ENCODE data around the gene ZHX3. TPM values are rescaled to one million over a fixed set of nuclear protein-coding genes. Genes with fewer than 3 reads are reported as not detected.

Gene ZHX3
- total and polyA plus RNA-seq, 10 of the 15 experiments (the other 5 are each of a cell fraction or from before 2014, with no cell fraction given) = 1.3 to 14.0 (median 5.0) TPM

GRCh38 chr20:41340327-41341055, 23.0 kb upstream of the ZHX3 start, which contains the start of gene LPIN3:
TSS of gene LPIN3 (plus strand) at chr20:41340821. CDS start at chr20:41345804, 4,983 bp downstream.
- no peaks in the 10 kb centered on the region for H3K36me3 ChIP-seq (ENCODE audit: control insufficient read depth in 2 of 2, insufficient read depth in 2 of 2, low read length in 1 of 2)
- H3K27me3 ChIP-seq (replicated peaks in 1 of 2; ENCODE audit: control insufficient read depth in 2 of 2, insufficient read depth in 2 of 2, low read length in 1 of 2) = no peaks in the 10 kb centered on the region
- H3K9me3 ChIP-seq (replicated peaks; ENCODE audit: control insufficient read depth, insufficient read depth, low read length) = no peaks in the 10 kb centered on the region
- SMC1A ChIA-PET (ENCODE audit: uncharacterized antibody, unreplicated experiment) = interaction anchor here (0.7 to 3.6 kb wide), 15 partner anchors 9 to 377 kb away, joined by 3 to 27 read pairs (median 3); no protein-coding TSS in a partner anchor
- 0 out of 2 replicates have a peak within 1 kb of the TSS, but pooled peaks have one; percentile 21 for H3K9ac ChIP-seq (ENCODE audit: control insufficient read depth, insufficient read depth, low read length)
- RAD21 ChIA-PET (ENCODE audit: unreplicated experiment) = interaction anchor here (0.7 to 1.7 kb wide), 8 partner anchors 18 to 373 kb away, joined by 3 to 8 read pairs (median 5); no protein-coding TSS in a partner anchor
- peak within 1 kb of the TSS; percentile 99 for H3K4me2 ChIP-seq (ENCODE audit: control insufficient read depth, insufficient read depth)
- in situ Hi-C loops (cut with MboI) = loop anchor here (5.0 kb wide), 2 partner anchors 168 to 373 kb away; no protein-coding TSS in a partner anchor
- TF ChIP-seq SP1 (IDR thresholded peaks at IDR 0.05; ENCODE audit: low read depth, low read length) (no peak), MXI1 (IDR thresholded peaks at IDR 0.05; ENCODE audit: low read depth, low read length) (no peak), KDM1A (IDR thresholded peaks at IDR 0.05; ENCODE audit: borderline replicate concordance) (no peak), SPI1 (IDR thresholded peaks at IDR 0.05; ENCODE audit: borderline replicate concordance, insufficient read depth, low read depth, low read length) (0 out of 2 replicates have a peak, but pooled peaks have one; percentile 2), ZBTB4 (CRISPR knock-in tag; IDR thresholded peaks at IDR 0.05) (no peak), SRF (IDR thresholded peaks at IDR 0.05; ENCODE audit: low read depth in 2 of 2, low read length in 2 of 2) (no peak), HDGF (IDR thresholded peaks at IDR 0.05) (no peak), NR2F1 (conservative IDR thresholded peaks at IDR 0.05) (peak; percentile 45; the same call in 1 of the 2 replicates), STAT3 (IDR thresholded peaks at IDR 0.05; ENCODE audit: low read depth, low read length) (no peak), NR2C1 (IDR thresholded peaks at IDR 0.05) (peak; percentile 62)
- TF ChIP-seq, protein P1, sequence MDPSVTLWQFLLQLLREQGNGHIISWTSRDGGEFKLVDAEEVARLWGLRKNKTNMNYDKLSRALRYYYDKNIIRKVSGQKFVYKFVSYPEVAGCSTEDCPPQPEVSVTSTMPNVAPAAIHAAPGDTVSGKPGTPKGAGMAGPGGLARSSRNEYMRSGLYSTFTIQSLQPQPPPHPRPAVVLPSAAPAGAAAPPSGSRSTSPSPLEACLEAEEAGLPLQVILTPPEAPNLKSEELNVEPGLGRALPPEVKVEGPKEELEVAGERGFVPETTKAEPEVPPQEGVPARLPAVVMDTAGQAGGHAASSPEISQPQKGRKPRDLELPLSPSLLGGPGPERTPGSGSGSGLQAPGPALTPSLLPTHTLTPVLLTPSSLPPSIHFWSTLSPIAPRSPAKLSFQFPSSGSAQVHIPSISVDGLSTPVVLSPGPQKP (IDR thresholded peaks at IDR 0.05; ENCODE audit: low read depth, low read length) = no peak
- TF ChIP-seq, protein P2, sequence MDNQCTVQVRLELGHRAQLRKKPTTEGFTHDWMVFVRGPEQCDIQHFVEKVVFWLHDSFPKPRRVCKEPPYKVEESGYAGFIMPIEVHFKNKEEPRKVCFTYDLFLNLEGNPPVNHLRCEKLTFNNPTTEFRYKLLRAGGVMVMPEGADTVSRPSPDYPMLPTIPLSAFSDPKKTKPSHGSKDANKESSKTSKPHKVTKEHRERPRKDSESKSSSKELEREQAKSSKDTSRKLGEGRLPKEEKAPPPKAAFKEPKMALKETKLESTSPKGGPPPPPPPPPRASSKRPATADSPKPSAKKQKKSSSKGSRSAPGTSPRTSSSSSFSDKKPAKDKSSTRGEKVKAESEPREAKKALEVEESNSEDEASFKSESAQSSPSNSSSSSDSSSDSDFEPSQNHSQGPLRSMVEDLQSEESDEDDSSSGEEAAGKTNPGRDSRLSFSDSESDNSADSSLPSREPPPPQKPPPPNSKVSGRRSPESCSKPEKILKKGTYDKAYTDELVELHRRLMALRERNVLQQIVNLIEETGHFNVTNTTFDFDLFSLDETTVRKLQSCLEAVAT (IDR thresholded peaks at IDR 0.05) = 0 out of 2 replicates have a peak, but pooled peaks have one; percentile 6
- no TSS peak for BruUV-seq (replicated peaks)
- DNase-seq (ENCODE audit: low read depth, low spot score) (no peak), ATAC-seq (peak; percentile 87), FAIRE-seq (peak; percentile 71)
- peak within 1 kb of the TSS; percentile 69 for H2AFZ ChIP-seq (ENCODE audit: control insufficient read depth, low read depth, low read length)
- no peak within 1 kb of the TSS for H3K27ac ChIP-seq (ENCODE audit: control insufficient read depth, insufficient read depth)
- no peaks in the 10 kb centered on the region for H3K79me2 ChIP-seq (ENCODE audit: control insufficient read depth, insufficient read depth, low read length)
- POLR2A ChIA-PET = interaction anchor here (0.6 to 0.7 kb wide), 2 partner anchors 238 to 875 kb away, joined by 4 to 6 read pairs; no protein-coding TSS in a partner anchor
- peaks cover 5% of the 10 kb centered on the region for H3K4me1 ChIP-seq (ENCODE audit: control insufficient read depth, insufficient read depth, low read length)
- intact Hi-C loops (cut with micrococcal nuclease; ENCODE audit: unreplicated experiment) = loop anchor here (1.0 to 5.0 kb wide), 5 partner anchors 108 to 373 kb away; no protein-coding TSS in a partner anchor
- H3K4me3 ChIP-seq = peak within 1 kb of the TSS; percentile 68
- CTCF ChIA-PET = interaction anchor here (0.8 to 5.1 kb wide), 25 partner anchors 15 to 376 kb away, joined by 3 to 52 read pairs (median 4); no protein-coding TSS in a partner anchor
- WGBS (ENCODE audit: insufficient coverage, insufficient replicate concordance, low lambda C conversion rate, missing lambda C conversion rate) = 53% methylated on average over 20 of the region's 33 CpGs
- no peaks in the 10 kb centered on the region for H4K20me1 ChIP-seq (ENCODE audit: control insufficient read depth, insufficient read depth)
